ENCODE results near the gene KCNJ12. TPM values are rescaled to one million over a fixed set of nuclear protein-coding genes. Genes with fewer than 3 reads are reported as not detected.
A peak's percentile ranks its signal among the peaks of the same experiment; 100 is the strongest.
"Not testable (repeated sequence)": the region's sequence is repeated elsewhere in the genome, so short reads cannot be mapped to it uniquely, and the experiment has no call there.

Gene KCNJ12
- total and polyA plus RNA-seq, 5 donors from 2014 or later = 0.15 TPM; not detected in 4

GRCh38 chr17:21346651-21347250 is 29.4 kb upstream of the KCNJ12 start:
- H3K4me1 Mint-ChIP-seq; H3K36me3 ChIP-seq (ENCODE audit: control insufficient read depth, insufficient read depth, low read length); DNase-seq; H3K4me1 ChIP-seq (ENCODE audit: control insufficient read depth, insufficient read depth, low read length, poor library complexity, severe bottlenecking); H3K36me3 Mint-ChIP-seq; H3K27me3 ChIP-seq (ENCODE audit: control insufficient read depth, insufficient read depth, low read length); H3K9me3 Mint-ChIP-seq; ATAC-seq (ENCODE audit: low read depth in 2 of 2); H3K27ac Mint-ChIP-seq; H3K27ac ChIP-seq (ENCODE audit: insufficient read depth, low read length, poor library complexity, severe bottlenecking); H3K27me3 Mint-ChIP-seq; H3K4me3 Mint-ChIP-seq; H3K9me3 ChIP-seq (ENCODE audit: control insufficient read depth in 2 of 2, low read length in 2 of 2); H3K4me3 ChIP-seq (ENCODE audit: low read depth, low read length): not testable (repeated sequence)

GRCh38 chr17:21347660-21348059 is 28.5 kb upstream of the KCNJ12 start:
- H3K4me3 Mint-ChIP-seq; H3K4me1 ChIP-seq (ENCODE audit: control insufficient read depth, insufficient read depth, low read length, poor library complexity, severe bottlenecking); DNase-seq; H3K27ac ChIP-seq (ENCODE audit: insufficient read depth, low read length, poor library complexity, severe bottlenecking); H3K4me3 ChIP-seq (ENCODE audit: low read depth, low read length); H3K4me1 Mint-ChIP-seq; ATAC-seq (ENCODE audit: low read depth in 2 of 2); H3K9me3 Mint-ChIP-seq; H3K36me3 ChIP-seq (ENCODE audit: control insufficient read depth, insufficient read depth, low read length); H3K27me3 Mint-ChIP-seq; H3K36me3 Mint-ChIP-seq; H3K27me3 ChIP-seq (ENCODE audit: control insufficient read depth, insufficient read depth, low read length); H3K9me3 ChIP-seq (ENCODE audit: control insufficient read depth in 2 of 2, low read length in 2 of 2): not testable (repeated sequence)
- peak overlapping the region in 1 of 3 donors; percentile 62 for H3K27ac Mint-ChIP-seq

GRCh38 chr17:21348081-21348925 is 27.9 kb upstream of the KCNJ12 start:
- not testable (repeated sequence) for H3K27me3 ChIP-seq (ENCODE audit: control insufficient read depth, insufficient read depth, low read length); DNase-seq; H3K9me3 ChIP-seq (ENCODE audit: control insufficient read depth in 2 of 2, low read length in 2 of 2); H3K27me3 Mint-ChIP-seq; H3K4me3 ChIP-seq (ENCODE audit: low read depth, low read length); H3K9me3 Mint-ChIP-seq; H3K36me3 ChIP-seq (ENCODE audit: control insufficient read depth, insufficient read depth, low read length); H3K4me1 Mint-ChIP-seq; H3K4me3 Mint-ChIP-seq; H3K4me1 ChIP-seq (ENCODE audit: control insufficient read depth, insufficient read depth, low read length, poor library complexity, severe bottlenecking); H3K36me3 Mint-ChIP-seq; H3K27ac ChIP-seq (ENCODE audit: insufficient read depth, low read length, poor library complexity, severe bottlenecking)
- peak overlapping the region in 1 of 3 donors; percentile 51 for H3K27ac Mint-ChIP-seq
- peak in 1 of 2 donors; percentile 11 for ATAC-seq (ENCODE audit: low read depth in 2 of 2)

- not testable (repeated sequence) for H3K4me1 Mint-ChIP-seq; H3K27me3 ChIP-seq (ENCODE audit: control insufficient read depth, insufficient read depth, low read length); ATAC-seq (ENCODE audit: low read depth in 2 of 2); H3K9me3 Mint-ChIP-seq; H3K9me3 ChIP-seq (ENCODE audit: control insufficient read depth in 2 of 2, low read length in 2 of 2); H3K27ac ChIP-seq (ENCODE audit: insufficient read depth, low read length, poor library complexity, severe bottlenecking); DNase-seq; H3K4me3 Mint-ChIP-seq; H3K4me1 ChIP-seq (ENCODE audit: control insufficient read depth, insufficient read depth, low read length, poor library complexity, severe bottlenecking); H3K36me3 ChIP-seq (ENCODE audit: control insufficient read depth, insufficient read depth, low read length); H3K27ac Mint-ChIP-seq; H3K27me3 Mint-ChIP-seq; H3K4me3 ChIP-seq (ENCODE audit: low read depth, low read length); H3K36me3 Mint-ChIP-seq
Observed at GRCh38 chr17:21348926-21349261, 27.3 kb upstream of the KCNJ12 start.

- not testable (repeated sequence) for H3K27me3 Mint-ChIP-seq; H3K27ac Mint-ChIP-seq; H3K4me3 Mint-ChIP-seq; ATAC-seq (ENCODE audit: low read depth in 2 of 2); H3K9me3 Mint-ChIP-seq; H3K36me3 Mint-ChIP-seq; H3K27ac ChIP-seq (ENCODE audit: insufficient read depth, low read length, poor library complexity, severe bottlenecking); H3K4me1 ChIP-seq (ENCODE audit: control insufficient read depth, insufficient read depth, low read length, poor library complexity, severe bottlenecking); H3K4me3 ChIP-seq (ENCODE audit: low read depth, low read length); DNase-seq; H3K4me1 Mint-ChIP-seq; H3K36me3 ChIP-seq (ENCODE audit: control insufficient read depth, insufficient read depth, low read length); H3K9me3 ChIP-seq (ENCODE audit: control insufficient read depth in 2 of 2, low read length in 2 of 2); H3K27me3 ChIP-seq (ENCODE audit: control insufficient read depth, insufficient read depth, low read length)
Observed at GRCh38 chr17:21349358-21350050, 26.7 kb upstream of the KCNJ12 start.

GRCh38 chr17:21350495-21350894 is 25.7 kb upstream of the KCNJ12 start:
- H3K27ac ChIP-seq (ENCODE audit: insufficient read depth, low read length, poor library complexity, severe bottlenecking); H3K4me3 Mint-ChIP-seq; H3K36me3 ChIP-seq (ENCODE audit: control insufficient read depth, insufficient read depth, low read length); H3K27ac Mint-ChIP-seq; H3K27me3 Mint-ChIP-seq; H3K4me1 ChIP-seq (ENCODE audit: control insufficient read depth, insufficient read depth, low read length, poor library complexity, severe bottlenecking); H3K4me3 ChIP-seq (ENCODE audit: low read depth, low read length); H3K36me3 Mint-ChIP-seq; H3K9me3 ChIP-seq (ENCODE audit: control insufficient read depth in 2 of 2, low read length in 2 of 2); H3K27me3 ChIP-seq (ENCODE audit: control insufficient read depth, insufficient read depth, low read length); H3K4me1 Mint-ChIP-seq; H3K9me3 Mint-ChIP-seq; DNase-seq; ATAC-seq (ENCODE audit: low read depth in 2 of 2): not testable (repeated sequence)

- Histone ChIP-seq H3K9me3 (ENCODE audit: control insufficient read depth in 2 of 2, low read length in 2 of 2) (no peaks in the 10 kb centered on the region), H3K4me1 (ENCODE audit: control insufficient read depth, insufficient read depth, low read length, poor library complexity, severe bottlenecking) (no peaks in the 10 kb centered on the region), H3K27me3 (ENCODE audit: control insufficient read depth, insufficient read depth, low read length) (no peaks in the 10 kb centered on the region), H3K4me3 (ENCODE audit: low read depth, low read length) (no peak overlapping the region), H3K36me3 (ENCODE audit: control insufficient read depth, insufficient read depth, low read length) (no peaks in the 10 kb centered on the region), H3K27ac (ENCODE audit: insufficient read depth, low read length, poor library complexity, severe bottlenecking) (no peak overlapping the region)
- Mint-ChIP-seq H3K4me3 (no peak overlapping the region), H3K4me1 (peaks cover 0 to 4% (median 1%) of the 10 kb centered on the region in 4 donors), H3K27me3 (no peaks in the 10 kb centered on the region), H3K9me3 (peaks cover 0 to 2% (median 0%) of the 10 kb centered on the region in 7 donors), H3K27ac (peak overlapping the region in 1 of 3 donors; percentile 32), H3K36me3 (no peaks in the 10 kb centered on the region)
- no peak for ATAC-seq (ENCODE audit: low read depth in 2 of 2)
- DNase-seq = no peak
Observed at GRCh38 chr17:21351366-21352065, 24.6 kb upstream of the KCNJ12 start.

All from CD4-positive, CD25-positive, alpha-beta regulatory T cell (primary cell).